T-cell (primary cell): Measurements from ENCODE around the gene PDP2. TPM values are rescaled to one million over a fixed set of nuclear protein-coding genes. Genes with fewer than 3 reads are reported as not detected.

Source experiments
- ATAC-seq, 4 experiments: fragments of 200-7000 bp in 3 of 4; fragments of 150-1000 bp in 1 of 4; cut with Tn5 transposase; replicated peaks in 1 of 4; 1 replicate in 3 of 4; 2 replicates in 1 of 4; pipeline ENCODE4 v1.10.0; 2021; ENCODE audit warnings: moderate library complexity in 3 of 4, mild to moderate bottlenecking in 2 of 4, moderate number of reproducible peaks in 1 of 4
- CTCF ChIA-PET, 2 donors: fragments of 300-600 bp; sonication (Branson Sonifier 250); formaldehyde crosslinking; loops; one replicate each; lab custom pipeline; 2022; ENCODE audit warnings: antibody characterized with exemption in 2 of 2; lab: Charles Lee
- POLR2A ChIA-PET, 2 donors: fragments of 300-600 bp; sonication (Branson Sonifier 250); formaldehyde crosslinking; loops; one replicate each; lab custom pipeline; 2022; ENCODE audit warnings: antibody characterized with exemption in 2 of 2; lab: Charles Lee
- DNase-seq, 35 experiments: peaks; one replicate each; pipeline versions ENCODE4 v3.0.0 to v3.0.0-alpha.2; 2013 to 2023
- H3K27ac ChIP-seq: one replicate; pipeline ENCODE4 v1.5.1; 2013; ENCODE audit warnings: low read length
- H3K27me3 ChIP-seq, 2 experiments: replicated peaks in 1 of 2; 1 replicate in 1 of 2; 2 replicates in 1 of 2; pipeline versions ENCODE4 v1.6.1 to v1.7.0; 2013; ENCODE audit warnings: low read length in 1 of 2, mixed read lengths in 1 of 2; ENCODE audit not compliant: control insufficient read depth in 2 of 2, insufficient read depth in 2 of 2; ENCODE audit errors: extremely low read depth in 1 of 2
- H3K36me3 ChIP-seq, 2 donors: 1 replicate in 1 of 2; 2 replicates in 1 of 2; pipeline versions ENCODE4 v1.6.1 to v1.7.0; 2013; ENCODE audit warnings: low read length in 1 of 2; ENCODE audit not compliant: control insufficient read depth in 2 of 2, insufficient read depth in 1 of 2; ENCODE audit errors: extremely low read depth in 1 of 2
- H3K4me1 ChIP-seq, 2 experiments: 1 replicate in 1 of 2; 2 replicates in 1 of 2; pipeline versions ENCODE4 v1.6.1 to v1.7.0; 2013; ENCODE audit warnings: low read length in 2 of 2, mixed read lengths in 1 of 2; ENCODE audit not compliant: insufficient read depth in 2 of 2, control insufficient read depth in 1 of 2; ENCODE audit errors: extremely low read depth in 1 of 2
- H3K4me3 ChIP-seq, 2 donors: 1 replicate in 1 of 2; 2 replicates in 1 of 2; pipeline versions ENCODE4 v1.5.1 to v1.7.0; 2013; ENCODE audit warnings: mild to moderate bottlenecking in 2 of 2, low read length in 1 of 2, moderate library complexity in 1 of 2; ENCODE audit not compliant: control insufficient read depth in 1 of 2; ENCODE audit errors: extremely low read depth in 1 of 2
- H3K9me3 ChIP-seq: 2 replicates; pipeline ENCODE4 v1.7.0; 2013
- H3K27ac Mint-ChIP-seq, 2 donors: one replicate each; pipeline ENCODE4 v1.8.0; 2020 to 2021; ENCODE audit warnings: mild to moderate bottlenecking in 2 of 2, mixed read lengths in 2 of 2
- H3K27me3 Mint-ChIP-seq, 2 donors: one replicate each; pipeline ENCODE4 v1.8.0; 2021 to 2022; ENCODE audit warnings: mixed read lengths in 2 of 2
- H3K36me3 Mint-ChIP-seq: one replicate; pipeline ENCODE4 v1.8.0; 2021; ENCODE audit warnings: mixed read lengths
- H3K4me1 Mint-ChIP-seq, 3 donors: one replicate each; pipeline ENCODE4 v1.8.0; 2020 to 2022; ENCODE audit warnings: mixed read lengths in 3 of 3, mild to moderate bottlenecking in 1 of 3
- H3K4me3 Mint-ChIP-seq, 3 donors: one replicate each; pipeline ENCODE4 v1.8.0; 2020 to 2022; ENCODE audit warnings: mild to moderate bottlenecking in 3 of 3, mixed read lengths in 3 of 3, moderate library complexity in 3 of 3
- H3K9me3 Mint-ChIP-seq, 3 donors: one replicate each; pipeline ENCODE4 v1.8.0; 2020 to 2022; ENCODE audit warnings: mixed read lengths in 3 of 3
- WGBS: methylation state at CpG from one replicate; pipeline ENCODE4 v1.1.5; 2013; ENCODE audit warnings: missing lambda C conversion rate; ENCODE audit not compliant: insufficient coverage; 5-methylcytosine and 5-hydroxymethylcytosine counted together
- total RNA-seq, 35 experiments: library from RNA in 6 of 35; stranded (reverse) in 6 of 35; fragments of 120-200 nt in 1 of 35; gene quantifications; one replicate each; pipeline versions ENCODE4 v1.2.1 to v1.2.4 and lab custom pipeline; 2013 to 2026

The PDP2 gene, protein sequence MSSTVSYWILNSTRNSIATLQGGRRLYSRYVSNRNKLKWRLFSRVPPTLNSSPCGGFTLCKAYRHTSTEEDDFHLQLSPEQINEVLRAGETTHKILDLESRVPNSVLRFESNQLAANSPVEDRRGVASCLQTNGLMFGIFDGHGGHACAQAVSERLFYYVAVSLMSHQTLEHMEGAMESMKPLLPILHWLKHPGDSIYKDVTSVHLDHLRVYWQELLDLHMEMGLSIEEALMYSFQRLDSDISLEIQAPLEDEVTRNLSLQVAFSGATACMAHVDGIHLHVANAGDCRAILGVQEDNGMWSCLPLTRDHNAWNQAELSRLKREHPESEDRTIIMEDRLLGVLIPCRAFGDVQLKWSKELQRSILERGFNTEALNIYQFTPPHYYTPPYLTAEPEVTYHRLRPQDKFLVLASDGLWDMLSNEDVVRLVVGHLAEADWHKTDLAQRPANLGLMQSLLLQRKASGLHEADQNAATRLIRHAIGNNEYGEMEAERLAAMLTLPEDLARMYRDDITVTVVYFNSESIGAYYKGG
- 10 to 100 TPM in 3 of 5 donors, 1 to 10 TPM in 2; 7.1 to 16.5 (median 12.5) TPM for total RNA-seq
- total RNA-seq (2013): 11.1 TPM
- total RNA-seq (lab: John Stamatoyannopoulos, UW): 8.1 to 89.1 (median 21.6) reads per million in 29 experiments

DNA sequence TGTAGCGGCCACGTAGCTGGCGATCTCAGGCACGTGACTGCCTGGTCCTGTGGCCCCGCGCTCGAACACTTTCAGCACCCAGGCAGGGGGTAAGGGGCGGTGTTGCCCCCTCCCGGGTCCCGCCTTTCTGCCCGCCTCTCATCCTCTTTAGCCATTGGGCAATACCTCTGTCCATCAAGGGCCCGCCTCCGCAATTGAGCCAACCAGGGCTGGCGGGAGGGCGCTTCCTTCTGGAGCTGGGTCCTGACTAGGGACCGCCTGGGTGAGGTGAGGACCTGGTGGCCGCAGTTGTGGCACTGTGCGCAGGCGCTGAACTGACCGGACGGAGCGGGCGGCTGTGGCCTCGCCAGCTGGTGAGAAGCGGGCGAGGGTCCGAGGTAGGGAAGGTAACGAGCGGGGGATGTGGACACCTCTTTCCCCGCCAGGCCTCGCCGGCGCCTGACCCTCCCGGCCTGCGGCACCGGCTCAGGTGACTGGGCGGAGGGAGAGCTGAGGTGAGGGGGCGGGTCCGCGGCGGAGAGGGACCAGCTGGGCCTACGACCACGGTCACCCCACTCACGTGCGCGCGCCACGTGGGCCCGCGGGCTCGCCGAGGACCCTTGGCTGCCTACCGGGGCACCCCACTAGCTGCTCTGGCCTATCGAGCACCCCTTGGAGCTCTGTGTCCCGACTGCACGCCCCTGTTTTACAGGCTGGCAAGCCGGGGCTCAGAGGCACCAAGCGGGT, at the start of gene PDP2:
PDP2 (plus strand) TSS at position 228 of the 726 bp plus-strand sequence. CDS start 3,770 bp downstream, outside the sequence.
- ATAC-seq (peak; percentile 98 to 99 (median 99)), DNase-seq (peak; percentile 75 to 94 (median 84))
- Histone ChIP-seq H3K4me3 (peak within 1 kb of the TSS; percentile 65 to 81), H3K4me1 (peaks cover 3 to 23% of the 10 kb centered on the region in 2 experiments), H3K9me3 (no peaks in the 10 kb centered on the region), H3K36me3 (peaks cover 13 to 14% of the 10 kb centered on the region in 2 donors), H3K27ac (peak within 1 kb of the TSS; percentile 27), H3K27me3 (no peaks in the 10 kb centered on the region)
- under 1% methylated on average over 52 of the region's 58 CpGs for WGBS
- Mint-ChIP-seq H3K9me3 (no peaks in the 10 kb centered on the region), H3K4me3 (peak within 1 kb of the TSS; percentile 98 to 99 (median 99)), H3K27ac (peak within 1 kb of the TSS; percentile 88), H3K4me1 (peaks cover 31 to 41% (median 31%) of the 10 kb centered on the region in 3 donors), H3K27me3 (no peaks in the 10 kb centered on the region), H3K36me3 (peaks cover 12% of the 10 kb centered on the region)
- CTCF ChIA-PET: interaction anchor here (0.5 to 1.5 kb wide), 8 partner anchors 13 to 742 kb away, joined by 3 to 12 read pairs (median 4); partner anchors contain the start of gene NAE1 (in 1 of the 2)
- POLR2A ChIA-PET: interaction anchor here (0.5 to 0.6 kb wide), 5 partner anchors 20 to 960 kb away, joined by 3 to 4 read pairs (median 4); partner anchors contain the start of gene CKLF (in 1 of the 2)

- CTCF ChIA-PET: interaction anchor here (0.6 to 3.9 kb wide), 3 partner anchors 36 to 987 kb away, joined by 3 to 38 read pairs (median 6); no protein-coding TSS in a partner anchor
Measured at GRCh38 chr16:66832190-66832589, 48.1 kb upstream of the PDP2 start.

GRCh38 chr16:66832661-66833305, 47.5 kb upstream of the PDP2 start:
- H3K27ac ChIP-seq: no peak overlapping the region
- no peaks in the 10 kb centered on the region for H3K9me3 Mint-ChIP-seq
- ChIA-PET CTCF (interaction anchor here in 1 of 2 donors (0.6 kb wide), 1 partner anchor 987 kb away, joined by 6 read pairs; no protein-coding TSS in a partner anchor), POLR2A (no interaction called here)
- H3K4me3 Mint-ChIP-seq: no peak overlapping the region
- peaks cover 3% of the 10 kb centered on the region for H3K36me3 Mint-ChIP-seq
- 72% methylated on average over 2 of the region's 7 CpGs for WGBS
- H3K9me3 ChIP-seq: no peaks in the 10 kb centered on the region
- peaks cover 0 to 19% of the 10 kb centered on the region in 2 experiments for H3K27me3 ChIP-seq
- H3K27me3 Mint-ChIP-seq: peaks cover 3 to 7% of the 10 kb centered on the region in 2 donors
- DNase-seq: no peak
- H3K36me3 ChIP-seq: peaks cover 0 to under 1% of the 10 kb centered on the region in 2 donors
- peaks cover 8 to 26% of the 10 kb centered on the region in 2 experiments for H3K4me1 ChIP-seq
- no peak overlapping the region for H3K4me3 ChIP-seq
- no peak for ATAC-seq
- H3K4me1 Mint-ChIP-seq: peaks cover 18 to 24% (median 24%) of the 10 kb centered on the region in 3 donors
- no peak overlapping the region for H3K27ac Mint-ChIP-seq

More at GRCh38 chr16:66832190-66832589, 48.1 kb upstream of the PDP2 start:
- Histone ChIP-seq H3K4me1 (peaks cover 8 to 28% of the 10 kb centered on the region in 2 experiments), H3K27me3 (peaks cover 0 to 19% of the 10 kb centered on the region in 2 experiments), H3K36me3 (peaks cover 0 to 5% of the 10 kb centered on the region in 2 donors), H3K4me3 (no peak overlapping the region), H3K27ac (no peak overlapping the region), H3K9me3 (no peaks in the 10 kb centered on the region)
- DNase-seq: no peak
- no peak overlapping the region for H3K27ac Mint-ChIP-seq
- no CpG with 5 or more reads among the region's 3 CpGs for WGBS
- H3K4me1 Mint-ChIP-seq: peaks cover 21 to 28% (median 28%) of the 10 kb centered on the region in 3 donors
- H3K9me3 Mint-ChIP-seq: no peaks in the 10 kb centered on the region
- H3K4me3 Mint-ChIP-seq: peak overlapping the region in 1 of 3 donors; percentile 67
- H3K36me3 Mint-ChIP-seq: peaks cover 3% of the 10 kb centered on the region
- POLR2A ChIA-PET: no interaction called here
- ATAC-seq: no peak
- H3K27me3 Mint-ChIP-seq: peaks cover 0 to 5% of the 10 kb centered on the region in 2 donors

GRCh38 chr16:66834746-66835145, 45.6 kb upstream of the PDP2 start:
- no peaks in the 10 kb centered on the region for H3K36me3 ChIP-seq
- ChIA-PET CTCF (interaction anchor here in 1 of 2 donors (2.0 kb wide), 1 partner anchor 33 kb away, joined by 6 read pairs; no protein-coding TSS in a partner anchor), POLR2A (interaction anchor here in 1 of 2 donors (0.6 kb wide), 1 partner anchor 67 kb away, joined by 3 read pairs; no protein-coding TSS in a partner anchor)
- Mint-ChIP-seq H3K27me3 (peaks cover 8 to 14% of the 10 kb centered on the region in 2 donors), H3K9me3 (no peaks in the 10 kb centered on the region), H3K36me3 (no peaks in the 10 kb centered on the region), H3K27ac (no peak overlapping the region), H3K4me1 (peaks cover 0 to 6% (median 5%) of the 10 kb centered on the region in 3 donors), H3K4me3 (no peak overlapping the region)
- H3K27me3 ChIP-seq: peaks cover 0 to 19% of the 10 kb centered on the region in 2 experiments
- 91% methylated on average over 3 of the region's 5 CpGs for WGBS
- peaks cover 1 to 10% of the 10 kb centered on the region in 2 experiments for H3K4me1 ChIP-seq
- H3K4me3 ChIP-seq: no peak overlapping the region
- no peak for ATAC-seq
- no peak for DNase-seq
- H3K27ac ChIP-seq: no peak overlapping the region
- no peaks in the 10 kb centered on the region for H3K9me3 ChIP-seq

DNA sequence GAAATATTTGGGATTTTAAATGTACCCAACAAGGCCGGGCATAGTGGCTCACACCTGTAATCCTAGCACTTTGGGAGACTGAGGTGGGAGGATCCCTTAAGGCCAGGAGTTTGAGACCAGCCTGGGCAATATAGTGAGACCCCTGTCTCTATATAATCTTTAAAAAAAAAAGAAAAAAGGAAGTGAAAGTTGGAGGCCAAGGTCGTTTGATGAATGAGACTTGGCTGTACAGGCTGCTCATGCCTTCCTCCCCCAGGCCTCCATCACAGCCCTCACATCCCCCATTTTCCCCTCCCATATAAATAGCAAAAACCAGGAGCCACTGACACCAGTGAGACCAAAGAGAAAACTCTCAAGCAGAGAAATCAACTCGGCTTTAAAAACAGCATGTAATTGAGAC, 39.4 kb upstream of the PDP2 start:
- H3K9me3 Mint-ChIP-seq: no peaks in the 10 kb centered on the region
- no peak overlapping the region for H3K4me3 ChIP-seq
- no peak overlapping the region for H3K27ac Mint-ChIP-seq
- peaks cover 5 to 7% (median 6%) of the 10 kb centered on the region in 3 donors for H3K4me1 Mint-ChIP-seq
- peaks cover 2 to 39% of the 10 kb centered on the region in 2 experiments for H3K27me3 ChIP-seq
- H3K4me3 Mint-ChIP-seq: no peak overlapping the region
- 100% methylated on average over 1 of the region's 3 CpGs for WGBS
- no peak overlapping the region for H3K27ac ChIP-seq
- CTCF ChIA-PET: no interaction called here
- peaks cover 0 to 6% of the 10 kb centered on the region in 2 experiments for H3K4me1 ChIP-seq
- H3K9me3 ChIP-seq: no peaks in the 10 kb centered on the region
- H3K36me3 Mint-ChIP-seq: no peaks in the 10 kb centered on the region
- ATAC-seq: no peak
- no peak for DNase-seq
- H3K27me3 Mint-ChIP-seq: peaks cover 39 to 41% of the 10 kb centered on the region in 2 donors
- no peaks in the 10 kb centered on the region for H3K36me3 ChIP-seq
- POLR2A ChIA-PET: no interaction called here
